NK-92 (cell line): ENCODE results near the gene ZNF618.

Source experiments
- DNase-seq: peaks from one replicate; lab custom pipeline; 2025; ENCODE audit not compliant: unreplicated experiment; lab: John Stamatoyannopoulos, UW

ZNF618 gene

GRCh38 chr9:113932906-113933584, 56.9 kb downstream of the ZNF618 start:
- DNase-seq: no peak

GRCh38 chr9:113933671-113934070, 57.6 kb downstream of the ZNF618 start:
- DNase-seq: no peak

- DNase-seq: no peak
Observed at GRCh38 chr9:113934167-113934828, 58.2 kb downstream of the ZNF618 start.

- no peak for DNase-seq
Observed at GRCh38 chr9:113934829-113935676, 58.9 kb downstream of the ZNF618 start.

DNA sequence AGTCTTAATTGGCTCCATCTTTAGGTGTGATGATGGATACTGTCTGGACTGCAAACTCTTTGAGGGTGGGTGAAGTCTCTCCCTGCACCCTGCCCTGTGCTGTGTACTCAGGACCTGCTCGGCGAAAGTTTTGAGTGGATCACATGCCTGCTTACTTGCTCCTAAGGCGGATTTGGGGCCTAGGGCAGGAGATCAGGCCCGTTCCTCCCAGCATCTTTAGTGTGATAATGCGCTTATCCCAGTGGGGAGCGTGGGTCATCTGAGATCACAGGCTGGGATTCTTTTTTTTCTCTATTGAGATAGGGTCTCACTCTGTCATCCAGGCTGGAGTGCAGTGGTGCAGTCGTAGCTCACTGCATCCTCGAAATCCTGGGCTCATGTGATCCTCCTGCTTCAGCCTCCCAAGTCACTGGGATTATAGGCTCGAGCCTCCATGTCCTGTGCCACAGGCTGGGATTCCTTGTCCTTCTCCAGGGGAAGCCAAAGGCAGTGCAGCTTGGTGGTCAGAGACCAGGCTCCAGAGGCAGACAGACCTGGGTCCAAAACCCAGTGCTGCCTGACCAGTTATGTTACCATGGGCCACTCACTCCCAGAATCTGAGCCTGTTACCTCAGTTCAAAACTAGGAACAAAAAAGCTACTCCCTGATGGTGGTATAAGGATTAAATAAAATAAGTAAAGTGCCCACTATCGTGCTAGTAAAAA, 59.7 kb downstream of the ZNF618 start:
- no peak for DNase-seq

DNA sequence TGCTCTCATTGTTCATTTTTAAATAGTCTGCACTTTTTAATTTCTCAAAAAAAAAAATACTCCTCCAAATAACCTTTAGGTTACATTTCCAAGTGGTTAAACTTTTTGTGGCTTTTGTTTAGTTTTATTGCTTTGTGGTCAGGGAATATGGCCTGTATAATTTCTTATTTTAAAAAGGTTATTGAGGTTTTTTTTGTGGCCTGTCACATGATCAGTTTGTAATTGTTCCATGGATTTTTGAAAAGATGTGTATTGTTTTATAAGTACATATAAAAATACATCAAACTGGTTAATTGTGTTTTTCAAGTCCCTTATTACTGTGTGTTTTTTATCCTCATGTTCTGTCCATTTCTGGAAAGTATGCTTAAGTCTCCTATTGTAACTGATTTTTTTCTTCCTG, 64.0 kb downstream of the ZNF618 start:
- no peak for DNase-seq

DNA sequence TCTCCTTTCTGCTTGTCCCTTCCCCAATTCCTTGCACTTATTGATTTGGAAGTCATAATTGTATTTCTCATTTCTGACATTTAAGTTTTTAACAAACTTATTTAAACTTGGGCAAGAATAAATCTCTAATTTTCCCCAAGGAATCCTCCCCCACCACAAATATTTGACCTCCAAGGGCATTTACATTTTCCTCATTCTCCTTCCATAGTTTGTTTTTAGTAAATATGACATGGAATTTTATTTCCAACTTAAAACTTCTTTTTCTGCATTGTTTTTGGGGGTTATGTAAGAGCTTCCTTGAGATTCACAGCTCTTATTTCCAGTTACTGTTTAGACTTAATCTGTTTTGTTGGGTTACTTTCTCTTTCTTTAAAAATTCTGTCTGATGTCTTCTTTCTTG, 64.9 kb downstream of the ZNF618 start:
- no peak for DNase-seq

GRCh38 chr9:113941526-113941925, 65.4 kb downstream of the ZNF618 start:
- no peak for DNase-seq

- no peak for DNase-seq
Observed at GRCh38 chr9:113943112-113944009, 67.3 kb downstream of the ZNF618 start.

DNA sequence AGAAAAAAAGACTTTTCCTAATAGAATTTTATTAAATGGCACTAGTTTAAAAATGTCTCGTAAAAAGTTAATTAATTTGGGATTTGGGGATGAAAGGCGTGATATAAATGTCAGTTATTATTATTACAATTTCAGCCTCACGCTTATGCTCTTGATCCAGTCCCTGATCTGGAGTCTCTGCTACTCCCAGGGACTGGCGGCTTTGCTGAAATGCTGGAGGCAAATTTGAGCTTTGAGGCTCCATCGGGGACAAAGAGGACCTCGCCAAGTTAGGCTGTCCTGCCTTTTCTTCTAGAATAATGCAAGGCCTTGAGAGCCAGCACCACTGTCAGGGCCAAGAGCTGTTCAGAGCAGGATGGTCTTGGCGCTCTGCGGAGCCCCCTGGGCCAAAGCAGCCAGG, 69.7 kb downstream of the ZNF618 start:
- DNase-seq: no peak

GRCh38 chr9:113946496-113947115, 70.5 kb downstream of the ZNF618 start:
- no peak for DNase-seq

DNA sequence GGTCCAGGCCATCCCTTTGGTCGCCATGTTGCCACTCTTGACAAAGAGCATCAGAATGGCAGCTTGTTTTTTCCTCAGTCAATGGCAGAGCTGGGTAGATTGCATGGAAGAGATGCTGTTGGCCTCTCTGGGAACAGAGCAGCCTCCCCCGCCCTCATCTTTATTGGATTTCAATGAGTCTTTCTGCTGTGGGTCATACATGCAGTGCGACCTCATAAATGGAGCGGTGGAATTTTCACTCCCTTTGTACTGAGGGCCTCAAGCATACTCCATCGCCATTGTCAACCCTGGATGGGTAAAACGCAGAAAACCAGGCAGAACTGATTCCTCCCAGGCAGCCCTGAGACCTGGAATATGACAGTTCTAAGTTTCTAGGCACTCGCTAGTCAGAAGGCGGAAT, 71.8 kb downstream of the ZNF618 start:
- no peak for DNase-seq

GRCh38 chr9:113948891-113949570, 72.9 kb downstream of the ZNF618 start:
- DNase-seq: no peak

- DNase-seq: no peak
Observed at GRCh38 chr9:113949571-113950078, 73.5 kb downstream of the ZNF618 start.

- no peak for DNase-seq
Observed at GRCh38 chr9:113950195-113951031, 74.3 kb downstream of the ZNF618 start.

DNA sequence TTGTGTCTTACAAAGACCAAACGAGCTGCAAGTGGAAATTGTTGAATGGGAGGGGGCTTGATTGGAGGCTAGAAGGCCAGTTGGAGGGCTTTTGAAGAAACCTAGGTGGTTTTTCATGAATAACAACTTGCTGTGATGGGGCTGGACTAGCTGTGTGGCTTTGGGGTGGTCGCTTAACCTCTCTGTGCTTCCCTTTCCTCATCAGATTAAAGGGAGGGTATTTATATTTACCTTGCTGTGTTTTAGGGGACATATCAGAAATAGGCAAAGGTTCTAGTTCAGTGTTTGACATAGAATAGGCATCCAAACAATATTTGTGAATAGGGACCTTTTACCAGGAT, 74.9 kb downstream of the ZNF618 start:
- DNase-seq: no peak

GRCh38 chr9:113952676-113953075, 76.6 kb downstream of the ZNF618 start:
- no peak for DNase-seq

GRCh38 chr9:113953531-113953930, 77.4 kb downstream of the ZNF618 start:
- no peak for DNase-seq
